KOPT-K1 (cell line): ENCODE data around the gene PKN1.

Experiments used
- H3K27ac ChIP-seq: fragments of 200-600 bp; sonication (generic); 2 replicates; pipeline ENCODE4 v1.5.1; 2016; ENCODE audit warnings: antibody characterized with exemption, mild to moderate bottlenecking, low read depth, low read length; ENCODE audit not compliant: poor library complexity, severe bottlenecking
- H3K36me3 ChIP-seq: fragments of 200-600 bp; sonication (generic); 2 replicates; pipeline ENCODE4 v1.5.1; 2017; ENCODE audit warnings: antibody characterized with exemption, mild to moderate bottlenecking, low read length, moderate library complexity; ENCODE audit not compliant: insufficient read depth
- H3K9me3 ChIP-seq: fragments of 200-600 bp; sonication (generic); 2 replicates; pipeline ENCODE4 v1.5.1; 2017; ENCODE audit warnings: antibody characterized with exemption, low read length, mild to moderate bottlenecking; ENCODE audit not compliant: insufficient read depth, poor library complexity, severe bottlenecking

PKN1 gene

DNA sequence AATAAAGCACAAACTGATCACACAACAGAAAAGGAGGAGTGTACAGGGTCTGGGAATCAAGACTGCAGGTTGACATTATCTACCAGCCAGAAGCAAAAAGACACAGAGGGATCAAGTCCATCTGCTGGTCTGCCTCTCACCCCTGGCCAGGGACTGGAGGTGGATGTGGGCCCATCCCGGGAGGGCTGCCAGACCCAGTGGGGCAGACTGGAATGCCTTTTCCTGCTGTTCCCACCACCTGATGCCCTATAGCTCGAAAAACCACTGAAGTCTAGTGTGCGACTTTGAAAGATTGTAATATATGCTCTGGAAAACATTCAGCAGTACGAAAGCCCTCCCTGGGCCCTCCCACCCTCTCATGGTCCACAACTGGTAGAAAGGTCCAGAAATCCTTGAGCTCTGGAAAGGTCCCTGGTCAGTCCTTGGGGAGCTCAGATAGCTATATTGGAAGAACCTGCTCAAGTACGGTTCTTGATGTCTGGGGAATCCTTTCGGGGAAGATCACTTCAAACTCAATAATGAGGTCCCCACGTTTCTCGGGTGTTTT, 82.5 kb downstream of the PKN1 start:
- Histone ChIP-seq H3K9me3 (no peaks in the 10 kb centered on the region), H3K27ac (no peak overlapping the region), H3K36me3 (peaks cover 46% of the 10 kb centered on the region)

DNA sequence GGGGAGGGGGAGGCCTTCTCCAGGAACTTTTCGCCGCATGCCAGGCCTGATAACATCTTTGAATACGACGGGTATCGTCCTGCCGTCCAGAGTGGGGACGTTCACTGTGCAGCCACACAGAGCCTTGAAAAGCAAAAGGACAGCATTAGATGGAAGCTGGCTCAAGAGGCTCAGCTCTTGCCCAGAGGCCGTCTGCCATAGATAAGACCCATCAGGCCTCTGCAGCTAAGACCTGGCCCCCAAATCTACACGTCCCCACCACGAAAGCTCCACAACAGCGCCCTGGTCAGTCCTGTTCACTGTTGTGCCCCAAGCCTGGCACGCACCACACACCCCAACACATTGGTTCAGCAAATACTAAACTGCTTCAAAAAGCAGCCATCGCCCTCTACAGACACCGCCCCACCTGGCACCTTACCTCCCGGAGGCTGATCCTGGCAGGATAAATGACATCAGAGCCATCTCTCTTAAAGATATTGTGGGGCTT, 83.0 kb downstream of the PKN1 start:
- Histone ChIP-seq H3K9me3 (no peaks in the 10 kb centered on the region), H3K27ac (peak overlapping the region; percentile 98), H3K36me3 (peaks cover 46% of the 10 kb centered on the region)

DNA sequence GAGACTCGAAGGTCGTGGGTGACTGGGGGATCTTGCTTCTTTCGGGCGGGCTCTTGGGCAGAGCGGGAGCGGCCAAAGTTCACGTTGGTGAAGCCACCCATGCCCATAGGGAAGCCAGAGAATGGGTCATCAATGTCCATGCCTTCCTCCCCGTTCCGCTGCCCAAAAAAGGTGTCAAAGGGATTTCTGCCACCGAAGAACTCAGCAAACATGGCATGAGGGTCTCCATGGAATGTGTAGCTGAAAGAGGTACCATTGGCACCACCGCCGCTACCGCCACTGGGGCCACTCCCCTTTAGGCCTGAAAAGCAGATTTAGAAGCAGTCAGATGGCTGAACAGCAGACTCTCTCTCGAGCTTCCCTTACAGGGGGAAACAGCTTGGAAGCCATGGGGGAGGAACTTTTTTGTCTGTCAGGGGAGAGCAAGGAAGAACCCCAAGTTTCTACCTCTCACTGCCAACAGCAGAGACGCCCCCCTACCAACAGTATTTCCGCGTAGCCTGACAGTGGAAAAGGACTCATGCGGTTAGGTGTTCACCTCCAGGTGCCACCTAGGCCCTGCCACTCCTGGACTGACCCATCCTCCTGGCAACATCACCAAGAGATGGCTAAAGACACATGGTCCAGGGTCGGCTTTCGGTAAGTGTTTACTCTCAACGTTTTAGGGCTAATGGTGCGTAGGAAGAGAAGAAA, 83.8 kb downstream of the PKN1 start:
- Histone ChIP-seq H3K9me3 (no peaks in the 10 kb centered on the region), H3K36me3 (peaks cover 46% of the 10 kb centered on the region), H3K27ac (peak overlapping the region; percentile 98)

DNA sequence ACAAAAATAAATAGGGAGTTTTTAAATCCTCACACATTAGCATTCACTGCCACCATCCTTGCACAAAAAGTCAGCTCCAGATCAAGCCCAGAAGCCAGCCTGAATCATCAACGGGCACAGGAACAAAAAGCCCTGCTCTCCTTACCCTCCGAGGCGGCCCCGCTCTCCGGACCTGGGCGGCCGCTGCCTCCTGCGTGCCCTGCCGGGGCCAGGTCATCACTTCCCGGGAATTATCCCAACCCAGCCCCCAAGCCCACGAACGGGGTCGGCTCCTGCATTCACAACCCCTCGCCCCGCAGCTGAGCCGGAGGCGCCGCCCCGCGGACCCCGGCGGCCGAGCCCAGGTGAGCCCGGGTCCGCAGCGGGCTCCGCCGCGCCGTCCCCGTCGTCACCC, 84.3 kb downstream of the PKN1 start:
- peak overlapping the region; percentile 98 for H3K27ac ChIP-seq
- no peaks in the 10 kb centered on the region for H3K9me3 ChIP-seq
- peaks cover 46% of the 10 kb centered on the region for H3K36me3 ChIP-seq

DNA sequence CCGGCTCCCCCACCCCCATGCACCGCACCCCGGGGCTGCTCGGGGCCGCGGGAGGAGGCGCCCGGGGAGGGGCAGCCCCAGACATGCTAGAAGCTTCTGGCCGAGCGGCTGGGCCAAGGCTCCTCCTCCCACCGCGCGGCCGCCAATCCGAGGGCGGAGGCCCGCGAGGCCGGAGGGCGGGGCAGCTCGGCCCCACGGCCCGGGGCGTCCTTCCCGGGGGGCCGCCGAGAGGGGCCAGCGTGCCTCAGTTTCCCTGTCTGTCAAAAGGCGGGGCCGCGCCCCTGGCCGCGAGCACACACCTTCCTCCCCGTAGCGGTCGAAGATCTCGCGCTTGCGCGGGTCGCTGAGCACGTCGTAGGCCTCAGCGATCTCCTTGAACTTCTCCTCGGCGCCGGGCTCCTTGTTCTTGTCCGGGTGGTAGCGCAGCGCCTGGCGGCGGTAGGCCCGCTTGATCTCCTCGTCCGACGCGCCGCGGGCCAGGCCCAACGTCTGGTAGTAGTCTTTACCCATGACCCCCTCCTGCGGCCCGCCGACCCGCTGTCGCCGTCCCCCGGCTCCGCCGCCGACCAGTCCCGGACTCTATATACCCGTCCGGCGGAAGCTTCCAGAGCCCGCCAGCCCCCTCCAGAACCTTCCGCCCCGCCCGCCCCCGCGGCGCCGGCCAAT, 84.9 kb downstream of the PKN1 start, which contains the start of gene DNAJB1:
Gene DNAJB1, minus strand, starts transcription at position 558 of the 666 bp plus-strand sequence. Its CDS starts 48 bp downstream, at position 510.
- Histone ChIP-seq H3K36me3 (peaks cover 42% of the 10 kb centered on the region), H3K9me3 (no peaks in the 10 kb centered on the region), H3K27ac (peak within 1 kb of the TSS; percentile 98)

GRCh38 chr19:14519245-14519859, 86.2 kb downstream of the PKN1 start:
- Histone ChIP-seq H3K9me3 (no peaks in the 10 kb centered on the region), H3K27ac (peak overlapping the region; percentile 77), H3K36me3 (peaks cover 29% of the 10 kb centered on the region)

DNA sequence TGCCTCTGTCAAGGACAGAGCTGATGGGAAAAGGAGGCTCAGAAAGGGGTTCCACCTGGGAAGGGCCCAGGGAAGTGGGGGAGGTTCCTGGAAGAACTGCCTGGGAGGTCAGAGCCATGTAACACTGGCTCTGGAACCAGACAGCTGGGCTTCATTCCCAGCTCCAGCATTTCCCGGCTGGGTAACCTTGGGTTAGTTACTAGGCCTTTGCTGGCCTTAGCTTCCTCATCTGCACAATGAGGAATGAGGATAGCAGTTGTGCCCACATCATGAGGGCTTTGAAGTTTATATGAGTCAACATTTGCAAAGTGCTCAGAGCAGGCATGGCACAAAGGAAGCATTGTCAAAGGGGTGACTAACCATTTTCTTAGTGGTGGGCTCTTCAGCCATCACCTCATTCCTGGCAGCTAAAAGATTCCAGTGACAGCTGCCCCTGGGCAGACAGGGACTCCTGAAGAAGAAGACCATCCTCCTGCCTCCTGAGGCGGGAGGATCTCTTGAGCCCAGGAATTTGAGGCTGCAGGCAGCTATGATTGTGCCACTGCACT, 86.8 kb downstream of the PKN1 start:
- Histone ChIP-seq H3K27ac (peak overlapping the region; percentile 77), H3K36me3 (peaks cover 23% of the 10 kb centered on the region), H3K9me3 (no peaks in the 10 kb centered on the region)

DNA sequence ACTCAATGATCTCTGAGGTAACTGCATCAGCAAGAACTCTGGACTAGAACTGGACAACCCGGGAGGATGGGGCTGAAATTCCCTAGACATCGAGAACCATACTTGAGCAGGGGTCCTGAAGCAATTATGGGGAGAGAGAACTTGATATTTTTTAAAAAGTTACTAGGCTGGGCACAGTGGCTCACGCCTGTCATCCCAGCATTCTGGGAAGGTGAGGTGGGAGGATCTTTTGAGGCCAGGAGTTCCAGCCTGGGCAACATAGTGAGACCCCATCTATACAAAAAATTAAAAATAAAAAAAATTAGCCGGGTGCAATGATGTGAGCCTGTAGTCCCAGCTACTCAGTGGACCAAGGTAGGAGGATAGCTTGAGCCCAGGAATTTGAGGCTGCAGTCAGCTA, 87.4 kb downstream of the PKN1 start:
- peak overlapping the region; percentile 77 for H3K27ac ChIP-seq
- H3K9me3 ChIP-seq, result no peaks in the 10 kb centered on the region
- peaks cover 17% of the 10 kb centered on the region for H3K36me3 ChIP-seq
